HCT116 (cell line): ENCODE results near the gene GNG12. TPM values are rescaled to one million over a fixed set of nuclear protein-coding genes. Genes with fewer than 3 reads are reported as not detected.

Experiments used
- ATAC-seq: fragments of 200-7000 bp; cut with Tn5 transposase; 2 replicates; pipeline ENCODE4 v1.9.1; 2020; ENCODE audit warnings: mild to moderate bottlenecking, moderate library complexity
- BruUV-seq: library from RNA; stranded (reverse); fragments of 400-500 nt; replicated peaks from 2 replicates; lab custom pipeline; 2021; lab: Mats Ljungman, UMichigan
- CTCF ChIA-PET: fragments of 300-600 bp; sonication (Branson Sonifier 250); formaldehyde crosslinking; loops from one replicate; lab custom pipeline; 2021; ENCODE audit warnings: antibody characterized with exemption; lab: Charles Lee
- POLR2A ChIA-PET: fragments of 300-600, 350-600 bp; sonication (Branson Sonifier 250); formaldehyde crosslinking; loops from one replicate; lab custom pipeline; 2021; ENCODE audit warnings: antibody characterized with exemption; lab: Charles Lee
- RAD21 ChIA-PET, 2 experiments: fragments of 300-600 bp; sonication (Branson Sonifier 250); formaldehyde crosslinking; loops; one replicate each; lab custom pipeline; 2023; ENCODE audit warnings: low total read pairs in 2 of 2; ENCODE audit not compliant: uncharacterized antibody in 2 of 2, unreplicated experiment in 2 of 2, low non-redundant PET in 1 of 2; lab: Charles Lee
- DNase-seq: peaks from one replicate; pipeline ENCODE4 v3.0.0-alpha.2; 2010; ENCODE audit warnings: low read depth, low spot score
- H2AFZ ChIP-seq: fragments of 200-600 bp; shearing (Covaris generic), sonication (generic); 2 replicates; pipeline ENCODE4 v1.6.1; 2017; ENCODE audit warnings: low read depth, mixed run types, mixed read lengths, antibody characterized with exemption, low read length; ENCODE audit not compliant: poor library complexity, severe bottlenecking
- H3K27ac ChIP-seq: 2 replicates; pipeline ENCODE4 v1.5.1; 2012; ENCODE audit warnings: low read depth, low read length
- H3K27me3 ChIP-seq: fragments of 200-600 bp; sonication (generic); 2 replicates; pipeline ENCODE4 v1.6.1; 2016; ENCODE audit warnings: mixed run types, low read length, mixed read lengths; ENCODE audit not compliant: insufficient read depth
- H3K36me3 ChIP-seq, 2 experiments: fragments of 200-500 bp in 1 of 2; fragments of 200-600 bp in 1 of 2; sonication (Bioruptor generic) in 1 of 2; sonication (generic) in 1 of 2; 2 replicates each; pipeline versions ENCODE4 v1.5.1 to v1.6.1; 2014 to 2016; ENCODE audit warnings: low read length in 2 of 2, inconsistent platforms in 1 of 2, mixed read lengths in 1 of 2, mixed run types in 1 of 2; ENCODE audit not compliant: insufficient read depth in 2 of 2, control insufficient read depth in 1 of 2
- H3K4me1 ChIP-seq, 2 experiments: fragments of 200-600 bp in 1 of 2; sonication (generic) in 1 of 2; 2 replicates each; pipeline versions ENCODE4 v1.5.1 to v1.6.1; 2012 to 2017; ENCODE audit warnings: low read length in 2 of 2, inconsistent platforms in 1 of 2, mild to moderate bottlenecking in 1 of 2, mixed read lengths in 1 of 2, mixed run types in 1 of 2, moderate library complexity in 1 of 2; ENCODE audit not compliant: insufficient read depth in 2 of 2, control insufficient read depth in 1 of 2
- H3K4me2 ChIP-seq: fragments of 200-600 bp; sonication (generic); 2 replicates; pipeline ENCODE4 v1.6.1; 2017; ENCODE audit warnings: mixed run types, low read length, mixed read lengths
- H3K4me3 ChIP-seq, 2 experiments: fragments of 200-600 bp in 1 of 2; sonication (generic) in 1 of 2; replicated peaks in 1 of 2; 2 replicates each; pipeline ENCODE4 v1.5.1; 2011 to 2016; ENCODE audit warnings: low read length in 2 of 2, control low read depth in 1 of 2, low read depth in 1 of 2, mild to moderate bottlenecking in 1 of 2, mixed read lengths in 1 of 2, mixed run types in 1 of 2
- H3K79me2 ChIP-seq: fragments of 200-600 bp; sonication (generic); 2 replicates; pipeline ENCODE4 v1.6.1; 2017; ENCODE audit warnings: mild to moderate bottlenecking, mixed run types, low read length, moderate library complexity, mixed read lengths; ENCODE audit not compliant: insufficient read depth
- H3K9ac ChIP-seq: fragments of 200-600 bp; sonication (generic); 2 replicates; pipeline ENCODE4 v1.6.1; 2016; ENCODE audit warnings: low read length, mixed read lengths
- H3K9me2 ChIP-seq: fragments of 200-600 bp; sonication (generic), shearing (Covaris generic); 2 replicates; pipeline ENCODE4 v1.6.1; 2017; ENCODE audit warnings: mixed run types, mild to moderate bottlenecking, moderate library complexity; ENCODE audit not compliant: insufficient read depth
- H3K9me3 ChIP-seq, 2 experiments: fragments of 200-500 bp in 1 of 2; fragments of 200-600 bp in 1 of 2; sonication (Bioruptor generic) in 1 of 2; sonication (generic) in 1 of 2; 2 replicates each; pipeline ENCODE4 v1.6.1; 2014 to 2017; ENCODE audit warnings: low read length in 2 of 2, mixed read lengths in 2 of 2, inconsistent platforms in 1 of 2, low read depth in 1 of 2, mild to moderate bottlenecking in 1 of 2, mixed run types in 1 of 2, moderate library complexity in 1 of 2; ENCODE audit not compliant: control insufficient read depth in 1 of 2, insufficient read depth in 1 of 2
- H4K20me1 ChIP-seq: fragments of 200-600 bp; sonication (generic), shearing (Covaris generic); 2 replicates; pipeline ENCODE4 v1.6.1; 2017; ENCODE audit warnings: mixed run types, mild to moderate bottlenecking, moderate library complexity; ENCODE audit not compliant: insufficient read depth
- CBX3 ChIP-seq: IDR thresholded peaks from 2 replicates; pipeline ENCODE4 v1.6.1; 2012; ENCODE audit warnings: low read depth
- CEBPB ChIP-seq: IDR thresholded peaks from 2 replicates; pipeline ENCODE4 v1.6.1; 2012; ENCODE audit warnings: low read depth
- EZH2phosphoT487 ChIP-seq: fragments of 200-600 bp; IDR thresholded peaks from 2 replicates; pipeline ENCODE4 v1.6.1; 2018; ENCODE audit warnings: antibody characterized with exemption, borderline replicate concordance
- POLR2A ChIP-seq: IDR thresholded peaks from 2 replicates; pipeline ENCODE4 v1.7.0; 2011; ENCODE audit warnings: borderline replicate concordance; ENCODE audit not compliant: insufficient read depth, insufficient read length; ENCODE audit errors: extremely low read depth
- SP1 ChIP-seq: IDR thresholded peaks from 2 replicates; pipeline ENCODE4 v1.6.1; 2012; ENCODE audit warnings: low read depth
- SRF ChIP-seq: IDR thresholded peaks from 2 replicates; pipeline ENCODE4 v1.6.1; 2012; ENCODE audit warnings: low read depth
- YY1 ChIP-seq: IDR thresholded peaks from 2 replicates; pipeline ENCODE4 v1.6.1; 2011; ENCODE audit warnings: low read length, low read depth, moderate library complexity, mild to moderate bottlenecking; ENCODE audit not compliant: insufficient replicate concordance; ENCODE audit errors: extremely low read depth
- intact Hi-C: fragments of 100-400 bp; cut with micrococcal nuclease; formaldehyde crosslinking; loops from 2 replicates; pipeline ENCODE4 v1.10.0; 2022
- total RNA-seq: library from RNA; stranded (reverse); gene quantifications from one replicate; pipeline ENCODE4 v1.2.1, GENCODE V29; 2021; ENCODE audit not compliant: unreplicated experiment
- TF ChIP-seq, protein P1 (sequence below): IDR thresholded peaks from 2 replicates; pipeline ENCODE4 v1.6.1; 2012
- TF ChIP-seq, protein P2 (sequence below), 3 experiments: fragments of 200-600 bp in 1 of 3; sonication (generic) in 1 of 3; IDR thresholded peaks in 2 of 3; conservative IDR thresholded peaks in 1 of 3; 2 replicates each; pipeline ENCODE4 v1.5.1; 2012 to 2017; ENCODE audit warnings: low read depth in 2 of 3, low read length in 2 of 3, antibody characterized with exemption in 1 of 3, borderline replicate concordance in 1 of 3, control low read depth in 1 of 3, mild to moderate bottlenecking in 1 of 3, mixed read lengths in 1 of 3, mixed run types in 1 of 3, moderate library complexity in 1 of 3; ENCODE audit not compliant: insufficient read depth in 1 of 3

Gene GNG12
- total RNA-seq, 1 experiment from 2014 or later, result 49.6 TPM

DNA sequence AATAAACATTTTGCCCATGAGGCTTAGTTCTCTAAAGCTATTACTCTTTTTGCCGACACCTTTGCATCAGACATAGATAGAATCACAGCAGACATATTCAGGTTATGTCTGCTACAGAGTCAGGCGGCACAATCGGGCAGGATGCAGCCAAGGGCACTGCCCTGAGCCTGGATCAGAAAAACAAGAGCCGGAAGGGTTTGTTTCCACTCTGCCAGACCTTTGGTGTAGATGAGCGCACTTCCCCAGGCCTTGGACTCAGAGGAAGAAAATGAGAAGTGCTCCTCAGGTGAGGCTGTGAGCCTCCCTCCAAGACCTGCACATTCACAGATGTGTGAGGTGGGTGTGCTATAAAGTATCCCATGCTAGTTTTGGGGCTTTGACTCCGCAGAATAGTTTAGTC is 43.7 kb downstream of the GNG12 start:
- no peak overlapping the region for H3K27ac ChIP-seq
- no peaks in the 10 kb centered on the region for H3K9me3 ChIP-seq
- TF ChIP-seq EZH2phosphoT487 (no peak), CEBPB (no peak), YY1 (no peak), POLR2A (no peak), CBX3 (no peak)
- TF ChIP-seq, protein P1, sequence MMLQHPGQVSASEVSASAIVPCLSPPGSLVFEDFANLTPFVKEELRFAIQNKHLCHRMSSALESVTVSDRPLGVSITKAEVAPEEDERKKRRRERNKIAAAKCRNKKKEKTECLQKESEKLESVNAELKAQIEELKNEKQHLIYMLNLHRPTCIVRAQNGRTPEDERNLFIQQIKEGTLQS, result no peak
- POLR2A ChIA-PET, result interaction anchor here (0.6 kb wide), 1 partner anchor 442 kb away, joined by 3 read pairs; no protein-coding TSS in a partner anchor
- H4K20me1 ChIP-seq, result no peaks in the 10 kb centered on the region
- H3K4me2 ChIP-seq, result no peak overlapping the region
- CTCF ChIA-PET, result interaction anchor here (1.4 kb wide), 1 partner anchor 23 kb away, joined by 4 read pairs; no protein-coding TSS in a partner anchor
- no TSS peak for BruUV-seq
- peaks cover 16% of the 10 kb centered on the region; the same call in 1 of the 2 replicates for H3K79me2 ChIP-seq
- peaks cover 0 to 15% of the 10 kb centered on the region in 2 experiments; a peak in 1 of 4 replicates for H3K4me1 ChIP-seq
- intact Hi-C loops, result no loop called here
- no peak overlapping the region for H3K4me3 ChIP-seq
- H3K27me3 ChIP-seq, result no peaks in the 10 kb centered on the region
- no peaks in the 10 kb centered on the region for H3K9me2 ChIP-seq
- no peak for ATAC-seq
- H3K36me3 ChIP-seq, result no peaks in the 10 kb centered on the region
- DNase-seq, result no peak
- no peak overlapping the region for H2AFZ ChIP-seq
- no peak overlapping the region for H3K9ac ChIP-seq
- RAD21 ChIA-PET, result no interaction called here

DNA sequence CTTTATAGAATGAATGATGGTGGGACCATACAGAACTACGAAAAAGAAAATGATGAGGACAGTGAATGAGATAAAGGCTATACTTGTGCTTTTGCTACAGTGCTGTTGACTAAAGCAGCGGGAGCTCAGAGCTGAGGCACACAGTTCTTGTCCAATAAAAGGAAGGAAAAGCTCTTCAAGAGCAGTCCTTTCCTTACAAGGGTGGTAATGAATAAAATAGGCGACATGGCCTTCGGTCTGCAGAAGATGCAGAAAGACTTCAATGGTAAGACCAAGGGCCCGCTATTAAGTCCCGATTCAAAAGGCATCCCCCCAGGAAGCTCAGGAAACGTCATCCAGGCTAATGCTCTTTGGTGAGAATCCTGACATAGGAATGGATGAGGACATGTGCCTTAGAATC is 44.4 kb downstream of the GNG12 start:
- intact Hi-C loops, result no loop called here
- BruUV-seq, result no TSS peak
- CTCF ChIA-PET, result interaction anchor here (1.2 to 1.4 kb wide), 2 partner anchors 23 to 256 kb away, joined by 4 to 5 read pairs; no protein-coding TSS in a partner anchor
- Histone ChIP-seq H3K36me3 (no peaks in the 10 kb centered on the region), H3K9me3 (no peaks in the 10 kb centered on the region), H3K4me3 (no peak overlapping the region), H4K20me1 (no peaks in the 10 kb centered on the region), H3K4me1 (peaks cover 0 to 15% of the 10 kb centered on the region in 2 experiments; a peak in 1 of 4 replicates), H3K79me2 (peaks cover 13% of the 10 kb centered on the region; the same call in 1 of the 2 replicates), H2AFZ (no peak overlapping the region), H3K9ac (no peak overlapping the region), H3K27ac (no peak overlapping the region), H3K9me2 (no peaks in the 10 kb centered on the region), H3K4me2 (no peak overlapping the region), H3K27me3 (no peaks in the 10 kb centered on the region)
- ATAC-seq, result no peak
- no peak for TF ChIP-seq YY1
- TF ChIP-seq, protein P2, sequence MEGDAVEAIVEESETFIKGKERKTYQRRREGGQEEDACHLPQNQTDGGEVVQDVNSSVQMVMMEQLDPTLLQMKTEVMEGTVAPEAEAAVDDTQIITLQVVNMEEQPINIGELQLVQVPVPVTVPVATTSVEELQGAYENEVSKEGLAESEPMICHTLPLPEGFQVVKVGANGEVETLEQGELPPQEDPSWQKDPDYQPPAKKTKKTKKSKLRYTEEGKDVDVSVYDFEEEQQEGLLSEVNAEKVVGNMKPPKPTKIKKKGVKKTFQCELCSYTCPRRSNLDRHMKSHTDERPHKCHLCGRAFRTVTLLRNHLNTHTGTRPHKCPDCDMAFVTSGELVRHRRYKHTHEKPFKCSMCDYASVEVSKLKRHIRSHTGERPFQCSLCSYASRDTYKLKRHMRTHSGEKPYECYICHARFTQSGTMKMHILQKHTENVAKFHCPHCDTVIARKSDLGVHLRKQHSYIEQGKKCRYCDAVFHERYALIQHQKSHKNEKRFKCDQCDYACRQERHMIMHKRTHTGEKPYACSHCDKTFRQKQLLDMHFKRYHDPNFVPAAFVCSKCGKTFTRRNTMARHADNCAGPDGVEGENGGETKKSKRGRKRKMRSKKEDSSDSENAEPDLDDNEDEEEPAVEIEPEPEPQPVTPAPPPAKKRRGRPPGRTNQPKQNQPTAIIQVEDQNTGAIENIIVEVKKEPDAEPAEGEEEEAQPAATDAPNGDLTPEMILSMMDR (IDR thresholded peaks at IDR 0.05 in 2 of 3, conservative IDR thresholded peaks at IDR 0.05 in 1 of 3; ENCODE audit: borderline replicate concordance in 1 of 3, insufficient read depth in 1 of 3, low read depth in 2 of 3, low read length in 2 of 3), result no peak
- no peak for TF ChIP-seq SP1
- TF ChIP-seq SRF, result no peak
- POLR2A ChIA-PET, result no interaction called here
- DNase-seq, result no peak
- RAD21 ChIA-PET, result no interaction called here
